Measurements from ENCODE around the gene GPR55. TPM values are rescaled to one million over a fixed set of nuclear protein-coding genes. Genes with fewer than 3 reads are reported as not detected.
"Not testable (repeated sequence)": the region's sequence is repeated elsewhere in the genome, so short reads cannot be mapped to it uniquely, and the experiment has no call there.

The GPR55 gene
- total RNA-seq, 1 donor from 2014 or later = not detected

DNA sequence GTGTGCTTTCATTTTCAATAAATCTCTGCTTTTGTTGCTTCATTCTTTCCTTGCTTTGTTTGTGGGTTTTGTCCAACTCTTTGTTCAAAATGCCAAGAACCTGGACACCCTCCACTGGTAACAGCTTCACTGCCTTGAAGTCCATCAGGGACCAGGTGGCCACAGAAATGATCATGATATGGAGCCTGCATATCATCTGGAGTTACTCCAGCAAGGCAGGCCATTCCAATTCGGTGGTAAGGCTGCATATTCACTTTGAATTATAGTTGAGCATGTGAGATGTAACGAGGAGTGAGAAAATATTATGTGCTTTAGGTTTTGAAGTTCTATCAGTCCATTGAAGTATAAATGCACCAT, 44.6 kb upstream of the GPR55 start:
- Histone ChIP-seq H3K4me3 (no peak overlapping the region), H2AFZ (replicated peaks) (no peak overlapping the region), H3K79me2 (ENCODE audit: low read depth) (no peaks in the 10 kb centered on the region), H4K20me1 (ENCODE audit: low read depth) (no peaks in the 10 kb centered on the region), H3K27me3 (no peaks in the 10 kb centered on the region), H3K9me3 (ENCODE audit: low read depth) (no peaks in the 10 kb centered on the region), H3K4me2 (no peak overlapping the region), H3F3A (ENCODE audit: low read depth) (no peaks in the 10 kb centered on the region), H3K27ac (no peak overlapping the region), H3K4me1 (no peaks in the 10 kb centered on the region), H3K9ac (no peak overlapping the region), H3K36me3 (no peaks in the 10 kb centered on the region)
- H3K27ac Mint-ChIP-seq = no peak overlapping the region
- no peak overlapping the region for H3K4me3 Mint-ChIP-seq
- H3K9me3 Mint-ChIP-seq = no peaks in the 10 kb centered on the region
- TF ChIP-seq EZH2 (IDR thresholded peaks at IDR 0.05) = no peak
- TF ChIP-seq, protein P1, sequence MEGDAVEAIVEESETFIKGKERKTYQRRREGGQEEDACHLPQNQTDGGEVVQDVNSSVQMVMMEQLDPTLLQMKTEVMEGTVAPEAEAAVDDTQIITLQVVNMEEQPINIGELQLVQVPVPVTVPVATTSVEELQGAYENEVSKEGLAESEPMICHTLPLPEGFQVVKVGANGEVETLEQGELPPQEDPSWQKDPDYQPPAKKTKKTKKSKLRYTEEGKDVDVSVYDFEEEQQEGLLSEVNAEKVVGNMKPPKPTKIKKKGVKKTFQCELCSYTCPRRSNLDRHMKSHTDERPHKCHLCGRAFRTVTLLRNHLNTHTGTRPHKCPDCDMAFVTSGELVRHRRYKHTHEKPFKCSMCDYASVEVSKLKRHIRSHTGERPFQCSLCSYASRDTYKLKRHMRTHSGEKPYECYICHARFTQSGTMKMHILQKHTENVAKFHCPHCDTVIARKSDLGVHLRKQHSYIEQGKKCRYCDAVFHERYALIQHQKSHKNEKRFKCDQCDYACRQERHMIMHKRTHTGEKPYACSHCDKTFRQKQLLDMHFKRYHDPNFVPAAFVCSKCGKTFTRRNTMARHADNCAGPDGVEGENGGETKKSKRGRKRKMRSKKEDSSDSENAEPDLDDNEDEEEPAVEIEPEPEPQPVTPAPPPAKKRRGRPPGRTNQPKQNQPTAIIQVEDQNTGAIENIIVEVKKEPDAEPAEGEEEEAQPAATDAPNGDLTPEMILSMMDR (IDR thresholded peaks at IDR 0.05) = no peak
- TF ChIP-seq EZH2phosphoT487 (IDR thresholded peaks at IDR 0.05) = no peak
- no peaks in the 10 kb centered on the region for H3K4me1 Mint-ChIP-seq
- no peaks in the 10 kb centered on the region for H3K36me3 Mint-ChIP-seq
- DNase-seq (ENCODE audit: low spot score) = no peak
- H3K27me3 Mint-ChIP-seq (ENCODE audit: insufficient read depth, low read depth) = peaks cover 6% of the 10 kb centered on the region

DNA sequence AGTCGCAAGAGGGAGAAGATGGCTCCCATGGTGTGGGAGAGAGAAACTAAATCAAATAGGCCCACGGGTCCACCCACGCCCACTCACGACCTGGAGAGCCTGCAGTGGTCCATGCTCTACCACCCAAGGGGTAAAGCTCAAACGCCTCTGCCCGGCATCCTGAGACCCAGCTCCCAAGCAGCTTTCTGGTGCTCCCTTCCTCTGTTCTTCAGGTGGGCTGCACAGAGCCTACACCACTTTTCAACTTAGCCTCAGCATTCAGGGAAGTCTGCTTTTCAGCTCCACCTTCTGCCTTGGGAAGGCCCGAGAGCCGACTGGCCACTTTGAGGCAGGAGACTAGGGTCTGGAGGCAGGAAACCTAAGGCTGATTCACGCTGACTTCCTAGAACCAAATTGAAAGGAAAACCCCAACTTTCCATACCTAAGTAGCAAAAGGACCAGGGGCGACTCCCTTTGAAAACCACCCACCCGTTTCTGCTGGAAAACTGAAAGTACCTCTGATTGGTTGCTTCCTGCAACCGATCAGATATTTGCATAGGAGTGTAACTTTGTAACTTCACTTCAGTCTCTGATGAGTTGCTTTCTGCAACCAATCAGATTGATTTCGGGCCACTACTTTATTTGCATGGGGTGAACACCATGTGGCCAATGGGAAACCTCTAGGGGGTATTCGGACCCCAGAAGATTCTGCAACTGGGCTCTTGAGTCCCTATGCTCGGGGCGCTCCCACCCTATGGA, 44.0 kb upstream of the GPR55 start:
- Mint-ChIP-seq H3K4me1 (no peaks in the 10 kb centered on the region), H3K9me3 (no peaks in the 10 kb centered on the region), H3K27ac (no peak overlapping the region), H3K36me3 (no peaks in the 10 kb centered on the region), H3K27me3 (ENCODE audit: insufficient read depth, low read depth) (peaks cover 6% of the 10 kb centered on the region), H3K4me3 (no peak overlapping the region)
- H3K27ac ChIP-seq = no peak overlapping the region
- H3F3A ChIP-seq (ENCODE audit: low read depth) = no peaks in the 10 kb centered on the region
- H4K20me1 ChIP-seq (ENCODE audit: low read depth) = no peaks in the 10 kb centered on the region
- no peak overlapping the region for H3K9ac ChIP-seq
- TF ChIP-seq, protein P1 (IDR thresholded peaks at IDR 0.05) = no peak
- TF ChIP-seq EZH2 (IDR thresholded peaks at IDR 0.05) (no peak), EZH2phosphoT487 (IDR thresholded peaks at IDR 0.05) (no peak)
- H3K79me2 ChIP-seq (ENCODE audit: low read depth) = no peaks in the 10 kb centered on the region
- no peaks in the 10 kb centered on the region for H3K4me1 ChIP-seq
- H2AFZ ChIP-seq (replicated peaks) = no peak overlapping the region
- no peak for DNase-seq (ENCODE audit: low spot score)
- no peak overlapping the region for H3K4me3 ChIP-seq
- H3K36me3 ChIP-seq = no peaks in the 10 kb centered on the region
- no peak overlapping the region for H3K4me2 ChIP-seq
- H3K27me3 ChIP-seq = no peaks in the 10 kb centered on the region
- H3K9me3 ChIP-seq (ENCODE audit: low read depth) = no peaks in the 10 kb centered on the region

- not testable (repeated sequence) for H3K9ac ChIP-seq; H3K4me1 Mint-ChIP-seq; H3K27ac ChIP-seq; H3K79me2 ChIP-seq (ENCODE audit: low read depth); H3K9me3 ChIP-seq (ENCODE audit: low read depth); H3K27me3 Mint-ChIP-seq (ENCODE audit: insufficient read depth, low read depth); H3K4me3 Mint-ChIP-seq; H3K36me3 Mint-ChIP-seq; H3K4me3 ChIP-seq; H3K4me1 ChIP-seq; H4K20me1 ChIP-seq (ENCODE audit: low read depth); DNase-seq (ENCODE audit: low spot score); H3K9me3 Mint-ChIP-seq; H3K27me3 ChIP-seq; H3K27ac Mint-ChIP-seq; H3K4me2 ChIP-seq; H3K36me3 ChIP-seq; H2AFZ ChIP-seq (replicated peaks); H3F3A ChIP-seq (ENCODE audit: low read depth)
Observed at GRCh38 chr2:230968314-230968713, 43.3 kb upstream of the GPR55 start.

DNA sequence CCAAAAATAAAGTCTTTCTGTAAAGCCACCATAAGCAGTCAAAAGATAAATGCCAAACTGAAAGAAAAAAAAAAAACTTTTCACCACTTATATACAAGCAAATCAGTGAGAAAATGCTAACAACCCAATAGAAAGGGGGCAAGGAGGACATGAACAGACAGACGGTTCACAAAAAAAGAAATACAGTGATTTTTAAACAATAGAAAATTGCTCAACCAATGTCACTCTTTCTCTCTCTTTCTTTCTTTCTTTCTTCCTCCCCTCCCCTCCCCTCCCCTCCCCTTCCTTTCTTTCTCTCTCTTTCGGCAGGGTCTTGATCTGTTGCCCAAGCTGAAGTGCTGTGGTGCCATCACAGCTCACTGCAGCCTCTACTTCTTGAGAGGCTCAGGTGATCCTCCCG, 42.1 kb upstream of the GPR55 start:
- Mint-ChIP-seq H3K27me3 (ENCODE audit: insufficient read depth, low read depth) (peaks cover 8% of the 10 kb centered on the region), H3K36me3 (no peaks in the 10 kb centered on the region), H3K4me3 (no peak overlapping the region), H3K9me3 (peaks cover 3% of the 10 kb centered on the region), H3K4me1 (no peaks in the 10 kb centered on the region), H3K27ac (no peak overlapping the region)
- Histone ChIP-seq H3K4me1 (no peaks in the 10 kb centered on the region), H3K27ac (no peak overlapping the region), H4K20me1 (ENCODE audit: low read depth) (no peaks in the 10 kb centered on the region), H2AFZ (replicated peaks) (no peak overlapping the region), H3F3A (ENCODE audit: low read depth) (no peaks in the 10 kb centered on the region), H3K4me3 (no peak overlapping the region), H3K79me2 (ENCODE audit: low read depth) (no peaks in the 10 kb centered on the region), H3K36me3 (no peaks in the 10 kb centered on the region), H3K27me3 (no peaks in the 10 kb centered on the region), H3K9me3 (ENCODE audit: low read depth) (no peaks in the 10 kb centered on the region), H3K9ac (no peak overlapping the region), H3K4me2 (no peak overlapping the region)
- no peak for TF ChIP-seq EZH2phosphoT487 (IDR thresholded peaks at IDR 0.05)
- TF ChIP-seq EZH2 (IDR thresholded peaks at IDR 0.05) = no peak
- TF ChIP-seq, protein P1 (IDR thresholded peaks at IDR 0.05) = no peak
- DNase-seq (ENCODE audit: low spot score) = no peak

All from neural progenitor cell (in vitro differentiated cells).